DMS 273 treated with DMSO at 0.1 percent for 48 hours (cell line): Measurements from ENCODE around the gene NDE1.
"Not testable (repeated sequence)": the region's sequence is repeated elsewhere in the genome, so short reads cannot be mapped to it uniquely, and the experiment has no call there.

Experiments used
- DNase-seq: peaks from one replicate; lab custom pipeline; 2025; lab: John Stamatoyannopoulos, UW

The NDE1 gene

GRCh38 chr16:15650019-15650697, at the start of gene NDE1:
Gene NDE1, plus strand, starts transcription at chr16:15650245. Its CDS starts 14,534 bp downstream, at chr16:15664779.
- peak; percentile 38 for DNase-seq

- DNase-seq = no peak
These were observed 48.7 kb upstream of the NDE1 start for GRCh38 chr16:15601212-15601879.

- DNase-seq = no peak
These were observed 47.6 kb upstream of the NDE1 start for GRCh38 chr16:15602285-15603044.

- DNase-seq = no peak
These were observed 45.3 kb upstream of the NDE1 start for GRCh38 chr16:15604460-15605440.

- DNase-seq = no peak
These were observed 44.1 kb upstream of the NDE1 start for GRCh38 chr16:15605839-15606517.

GRCh38 chr16:15606518-15607220, 43.4 kb upstream of the NDE1 start:
- DNase-seq = no peak

GRCh38 chr16:15607221-15607699, 42.8 kb upstream of the NDE1 start:
- DNase-seq = not testable (repeated sequence)

GRCh38 chr16:15607700-15608396, 42.2 kb upstream of the NDE1 start:
- DNase-seq = no peak

- DNase-seq = no peak
These were observed 41.4 kb upstream of the NDE1 start for GRCh38 chr16:15608398-15609285.

- DNase-seq = no peak
These were observed 40.8 kb upstream of the NDE1 start for GRCh38 chr16:15609286-15609649.

- no peak for DNase-seq
These were observed 39.6 kb upstream of the NDE1 start for GRCh38 chr16:15610369-15610871.

- DNase-seq = no peak
These were observed 38.4 kb upstream of the NDE1 start for GRCh38 chr16:15611610-15612009.

- no peak for DNase-seq
These were observed 36.4 kb upstream of the NDE1 start for GRCh38 chr16:15613676-15614075.

- no peak for DNase-seq
These were observed 34.0 kb upstream of the NDE1 start for GRCh38 chr16:15616012-15616411.

- DNase-seq = no peak
These were observed 33.4 kb upstream of the NDE1 start for GRCh38 chr16:15616475-15617165.

GRCh38 chr16:15617901-15618300, 32.1 kb upstream of the NDE1 start:
- DNase-seq = no peak

GRCh38 chr16:15618392-15618791, 31.7 kb upstream of the NDE1 start:
- DNase-seq = no peak

- DNase-seq = no peak
These were observed 29.3 kb upstream of the NDE1 start for GRCh38 chr16:15620611-15621195.
